IPS DF 4.7 (cell line): ENCODE data around the gene UBR4.

Experiments used
- DNase-seq: peaks from one replicate; pipeline ENCODE4 v3.0.0-alpha.2; 2013; ENCODE audit warnings: low spot score; ENCODE audit errors: extremely low read depth

Gene UBR4

GRCh38 chr1:19037659-19038058 lies 172.4 kb downstream of the UBR4 start:
- DNase-seq, result no peak

GRCh38 chr1:19036813-19037605 lies 173.1 kb downstream of the UBR4 start:
- DNase-seq, result no peak

DNA sequence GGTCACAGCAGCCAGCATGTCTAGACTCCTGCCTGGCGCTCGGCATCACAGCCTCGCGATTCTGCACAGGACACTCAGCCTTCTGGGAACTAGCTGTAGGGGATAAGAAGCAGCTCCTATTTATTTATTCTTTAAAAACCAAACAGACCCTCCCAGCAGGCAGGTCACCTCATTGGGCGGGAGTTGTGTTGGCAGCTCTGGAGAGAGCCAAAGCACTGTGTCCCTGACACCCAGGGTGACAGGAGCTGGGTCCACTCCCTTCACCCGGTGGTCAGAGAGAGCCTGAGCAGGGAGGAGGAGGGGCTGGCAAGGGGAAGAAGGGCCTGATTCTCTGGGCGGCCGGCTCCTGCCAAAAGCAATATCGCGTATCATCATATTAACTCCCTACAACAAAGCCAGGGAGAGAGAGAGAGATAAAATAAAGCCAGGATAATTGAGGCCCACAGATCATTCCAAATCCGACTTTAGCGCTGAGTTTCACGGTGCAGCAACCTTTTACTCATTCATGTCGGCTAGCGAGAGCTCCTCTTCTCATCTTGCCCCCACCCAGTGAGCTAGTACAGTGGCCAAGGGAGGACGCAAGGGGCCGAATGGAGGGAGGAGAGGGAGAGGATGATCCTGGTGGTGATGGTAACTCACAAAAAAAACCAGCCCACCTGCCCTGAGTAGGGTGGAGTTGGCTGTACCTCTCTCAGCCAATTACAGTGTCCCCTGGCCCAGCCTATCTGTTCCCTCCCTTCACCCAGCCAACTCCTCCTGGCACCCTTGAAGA lies 173.8 kb downstream of the UBR4 start:
- DNase-seq, result no peak

- no peak for DNase-seq
These were observed 174.6 kb downstream of the UBR4 start for GRCh38 chr1:19035377-19036040.

DNA sequence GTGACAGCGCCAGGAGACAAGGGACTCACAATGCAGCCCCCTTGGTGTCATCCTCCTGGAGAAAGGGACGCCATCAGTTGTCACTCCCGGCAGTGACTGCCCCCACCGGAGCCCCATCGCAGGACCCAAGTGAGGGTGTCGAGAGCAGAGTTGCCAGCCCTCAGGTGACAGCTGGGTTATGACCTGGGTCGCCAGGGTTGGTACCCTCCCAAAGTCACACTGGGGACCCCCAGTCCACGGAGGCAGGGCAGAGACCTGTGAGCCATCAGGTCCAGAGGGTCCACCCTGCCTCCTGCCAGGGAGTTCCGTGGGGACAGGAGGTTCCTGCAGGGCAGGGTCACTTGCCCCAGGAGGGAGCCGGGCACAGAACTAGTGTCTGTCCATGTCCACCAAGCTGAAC lies 175.3 kb downstream of the UBR4 start:
- DNase-seq, result no peak

DNA sequence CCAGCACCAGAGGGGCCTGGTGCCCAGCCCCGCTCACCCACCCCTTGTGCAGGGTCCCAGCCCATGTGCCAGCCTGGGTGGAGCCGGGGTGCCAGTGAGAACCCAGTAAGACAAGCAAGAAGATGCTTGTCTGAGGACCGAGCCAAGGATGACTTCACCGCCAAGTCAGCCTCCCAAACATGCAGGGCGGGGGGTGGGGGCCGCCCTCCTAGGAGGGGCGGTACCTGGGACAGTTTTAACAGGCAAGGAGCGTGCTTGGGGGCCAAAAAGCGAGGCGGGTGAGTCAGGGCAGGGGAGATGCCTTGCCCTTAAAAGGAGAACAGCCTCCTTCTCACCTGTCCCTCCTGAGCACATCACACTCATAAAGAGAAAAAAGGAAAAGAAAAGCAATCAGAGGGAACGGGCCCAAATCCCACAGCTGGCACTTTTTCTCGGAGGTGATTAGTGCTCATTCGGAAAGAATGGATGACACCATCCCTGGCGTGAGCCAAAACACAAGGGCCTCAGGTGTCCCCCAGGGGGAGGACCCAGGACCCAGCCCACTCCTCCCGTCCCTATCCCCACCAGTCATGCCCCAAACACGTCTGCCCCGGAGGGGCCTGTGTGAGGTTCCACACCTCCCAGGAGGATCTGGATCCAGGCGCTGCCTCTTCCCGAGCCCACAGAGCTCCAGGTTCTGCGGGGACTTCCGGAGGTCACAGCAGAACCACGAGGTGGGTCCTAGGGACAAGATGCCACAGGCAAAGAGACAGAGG lies 176.0 kb downstream of the UBR4 start:
- DNase-seq, result no peak

GRCh38 chr1:19033515-19033839 lies 176.6 kb downstream of the UBR4 start:
- no peak for DNase-seq

GRCh38 chr1:19032701-19033514 lies 177.2 kb downstream of the UBR4 start:
- DNase-seq, result no peak

DNA sequence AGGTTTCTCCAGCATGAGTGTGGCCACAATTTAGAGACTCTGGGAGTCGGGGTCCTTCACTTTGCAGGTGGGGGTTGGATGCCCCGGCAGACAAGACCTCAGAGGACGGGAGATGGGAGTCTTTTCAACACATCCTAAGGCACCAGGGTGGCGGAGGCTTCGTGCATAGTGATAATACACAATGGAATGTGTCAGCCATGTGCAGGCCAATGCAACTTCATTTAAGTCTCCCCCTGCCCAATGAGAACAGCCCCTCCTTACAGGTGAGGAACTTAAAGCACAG lies 177.7 kb downstream of the UBR4 start:
- DNase-seq, result no peak

- no peak for DNase-seq
These were observed 180.6 kb downstream of the UBR4 start for GRCh38 chr1:19029191-19030085.

- no peak for DNase-seq
These were observed 181.4 kb downstream of the UBR4 start for GRCh38 chr1:19028546-19029129.

- DNase-seq, result no peak
These were observed 182.0 kb downstream of the UBR4 start for GRCh38 chr1:19028110-19028509.
